Spleen (tissue), 11 donors: ENCODE results near the gene RELL1. TPM values are rescaled to one million over a fixed set of nuclear protein-coding genes. Genes with fewer than 3 reads are reported as not detected.

ENCODE experiments used
- DNase-seq: peaks from one replicate; pipeline ENCODE4 v3.0.0-alpha.2; 2020
- H3K27ac ChIP-seq, 8 donors: fragments of 200-600 bp; sonication (generic) in 7 of 8; 1 replicate in 4 of 8; 2 replicates in 4 of 8; pipeline versions ENCODE4 v1.5.0 to v1.8.0; 2016 to 2021; ENCODE audit warnings: inconsistent platforms in 4 of 8, mild to moderate bottlenecking in 4 of 8, moderate library complexity in 1 of 8
- H3K27me3 ChIP-seq, 7 donors: fragments of 200-600 bp; sonication (generic) in 6 of 7; replicated peaks in 1 of 7; 1 replicate in 4 of 7; 2 replicates in 3 of 7; pipeline versions ENCODE4 v1.5.0 to v1.8.0; 2016 to 2021; ENCODE audit warnings: inconsistent platforms in 3 of 7, mild to moderate bottlenecking in 1 of 7
- H3K36me3 ChIP-seq, 6 donors: fragments of 200-600 bp; sonication (generic) in 5 of 6; 1 replicate in 4 of 6; 2 replicates in 2 of 6; pipeline versions ENCODE4 v1.5.0 to v1.8.0; 2016 to 2021; ENCODE audit warnings: inconsistent platforms in 2 of 6
- H3K4me1 ChIP-seq, 6 donors: fragments of 200-600 bp; sonication (generic) in 5 of 6; 1 replicate in 3 of 6; 2 replicates in 3 of 6; pipeline versions ENCODE4 v1.5.0 to v1.8.0; 2016 to 2021; ENCODE audit warnings: inconsistent platforms in 3 of 6
- H3K4me3 ChIP-seq, 8 donors: fragments of 200-600 bp; sonication (generic) in 7 of 8; 1 replicate in 4 of 8; 2 replicates in 4 of 8; pipeline versions ENCODE4 v1.5.0 to v1.8.0; 2016 to 2021; ENCODE audit warnings: inconsistent platforms in 4 of 8, mild to moderate bottlenecking in 4 of 8, moderate library complexity in 2 of 8
- H3K9me3 ChIP-seq, 8 donors: fragments of 200-600 bp; sonication (generic) in 7 of 8; 1 replicate in 4 of 8; 2 replicates in 4 of 8; pipeline versions ENCODE4 v1.5.0 to v1.8.0; 2016 to 2021; ENCODE audit warnings: inconsistent platforms in 4 of 8
- CTCF ChIP-seq, 11 experiments: fragments of 200-600 bp in 7 of 11; fragments of 450-650 bp in 4 of 11; sonication (generic) in 4 of 11; IDR thresholded peaks in 8 of 11; conservative IDR thresholded peaks in 3 of 11; 1 replicate in 7 of 11; 2 replicates in 4 of 11; pipeline versions ENCODE4 v1.4.0 to v1.8.0; 2016 to 2021; ENCODE audit warnings: antibody characterized with exemption in 11 of 11, inconsistent platforms in 4 of 11, mild to moderate bottlenecking in 1 of 11
- POLR2A ChIP-seq, 3 donors: fragments of 450-650 bp; IDR thresholded peaks; one replicate each; pipeline ENCODE4 v1.5.1; 2017; ENCODE audit warnings: antibody characterized with exemption in 3 of 3, mild to moderate bottlenecking in 1 of 3
- POLR2AphosphoS5 ChIP-seq, 3 donors: sonication (generic); formaldehyde crosslinking; IDR thresholded peaks; one replicate each; pipeline ENCODE4 v1.5.1; 2017; ENCODE audit warnings: antibody characterized with exemption in 3 of 3
- WGBS, 5 donors: extraction: QIAGEN DNeasy Blood & Tissue Kit in 3 of 5; methylation state at CpG; one replicate each; pipeline versions ENCODE4 v1.1.5 to v1.1.7; 2013 to 2018; 5-methylcytosine and 5-hydroxymethylcytosine counted together
- intact Hi-C: fragments of 100-400 bp; cut with DNase I; formaldehyde crosslinking; loops from one replicate; pipeline ENCODE4 v1.15.0; 2023; ENCODE audit warnings: low total_unique reads
- polyA plus RNA-seq, 3 donors: library from polyadenylated mRNA; stranded (reverse); fragments of 200-250 nt; gene quantifications; one replicate each; pipeline ENCODE4 v1.2.1, GENCODE V29; 2013
- total RNA-seq, 7 donors: library from RNA; depleted of rRNA in 3 of 7; stranded (reverse); fragments of >200 nt in 3 of 7; fragmentation: NEBNext Ultra II Directional in 4 of 7; extraction: Animal tissue kit (Norgen Biotek cat#: 25700) in 4 of 7; gene quantifications; one replicate each; pipeline versions ENCODE4 v1.1.0 to v1.2.1, GENCODE V29; 2016 to 2021
- donor health status: healthy with polysubstance abuse.
- donor health status: DM: no; HTN: no; CAD: no; lungs with moderate emphysema.
- donor health status: DM: no; HTN: no; CAD: no.
- donor health status: Bipolar disorder and iron deficiency.
- donor health status: healthy.
- donor health status: DM: no; HTN: no; CAD: no.
- donor health status: DM: yes; HTN: yes; CAD: no.

Gene RELL1
- total and polyA plus RNA-seq, 10 donors, result 0.59 to 70.4 (median 42.6) TPM

GRCh38 chr4:37689353-37690095 is 3.3 kb upstream of the RELL1 start:
- peaks cover 6 to 25% (median 19%) of the 10 kb centered on the region in 6 donors for H3K4me1 ChIP-seq
- no peak overlapping the region for H3K4me3 ChIP-seq
- H3K9me3 ChIP-seq, result peaks cover 0 to 9% (median 3%) of the 10 kb centered on the region in 8 donors
- WGBS, 5 donors, result 93 to 98% (median 96%) methylated on average over 1 of the region's 1 CpG
- TF ChIP-seq POLR2A (IDR thresholded peaks at IDR 0.05) (no peak), CTCF (IDR thresholded peaks at IDR 0.05 in 8 of 11, conservative IDR thresholded peaks at IDR 0.05 in 3 of 11) (no peak), POLR2AphosphoS5 (IDR thresholded peaks at IDR 0.05) (no peak)
- no peak for DNase-seq
- no peaks in the 10 kb centered on the region for H3K27me3 ChIP-seq
- intact Hi-C loops, result loop anchor here (10.0 kb wide), 1 partner anchor 85 kb away; no protein-coding TSS in a partner anchor
- H3K36me3 ChIP-seq, result no peaks in the 10 kb centered on the region
- no peak overlapping the region for H3K27ac ChIP-seq

- Histone ChIP-seq H3K4me1 (peaks cover 22 to 43% (median 37%) of the 10 kb centered on the region in 6 donors), H3K9me3 (peaks cover 0 to 2% (median 0%) of the 10 kb centered on the region in 8 donors), H3K27ac (peak overlapping the region in 1 of 8 donors; percentile 99), H3K27me3 (no peaks in the 10 kb centered on the region), H3K4me3 (no peak overlapping the region), H3K36me3 (no peaks in the 10 kb centered on the region)
- 94 to 98% (median 95%) methylated on average over 9 of the region's 9 CpGs for WGBS, 5 donors
- TF ChIP-seq POLR2AphosphoS5 (IDR thresholded peaks at IDR 0.05), result no peak
- no peak for TF ChIP-seq POLR2A (IDR thresholded peaks at IDR 0.05)
- no peak for TF ChIP-seq CTCF (IDR thresholded peaks at IDR 0.05 in 8 of 11, conservative IDR thresholded peaks at IDR 0.05 in 3 of 11)
- intact Hi-C loops, result loop anchor here (10.0 kb wide), 1 partner anchor 83 kb away; no protein-coding TSS in a partner anchor
- no peak for DNase-seq
These were observed 1.5 kb upstream of the RELL1 start for GRCh38 chr4:37687681-37688080.

- WGBS, 5 donors, result 49 to 64% (median 54%) methylated on average over 9 of the region's 9 CpGs
- TF ChIP-seq POLR2AphosphoS5 (IDR thresholded peaks at IDR 0.05) (no peak), POLR2A (IDR thresholded peaks at IDR 0.05) (no peak), CTCF (IDR thresholded peaks at IDR 0.05 in 8 of 11, conservative IDR thresholded peaks at IDR 0.05 in 3 of 11) (no peak)
- no peaks in the 10 kb centered on the region for H3K9me3 ChIP-seq
- no peaks in the 10 kb centered on the region for H3K27me3 ChIP-seq
- intact Hi-C loops, result loop anchor here (10.0 kb wide), 1 partner anchor 82 kb away; no protein-coding TSS in a partner anchor
- H3K4me3 ChIP-seq, result peak overlapping the region in 7 of 8 donors; percentile 68 to 94 (median 84)
- H3K27ac ChIP-seq, result peak overlapping the region in 7 of 8 donors; percentile 93 to 99 (median 95)
- peaks cover 27 to 48% (median 42%) of the 10 kb centered on the region in 6 donors for H3K4me1 ChIP-seq
- DNase-seq, result no peak
- H3K36me3 ChIP-seq, result no peaks in the 10 kb centered on the region
These were observed 1.0 kb upstream of the RELL1 start for GRCh38 chr4:37687194-37687562.

GRCh38 chr4:37685823-37686372 is 278 bp downstream of the RELL1 start:
- 0% methylated on average over 14 to 75 of the region's 75 CpGs for WGBS, 5 donors
- TF ChIP-seq POLR2A (IDR thresholded peaks at IDR 0.05) (peak in 2 of 3 donors; percentile 56 to 93), CTCF (IDR thresholded peaks at IDR 0.05 in 8 of 11, conservative IDR thresholded peaks at IDR 0.05 in 3 of 11) (no peak), POLR2AphosphoS5 (IDR thresholded peaks at IDR 0.05) (peak; percentile 94 to 96 (median 95))
- H3K9me3 ChIP-seq, result no peaks in the 10 kb centered on the region
- H3K4me3 ChIP-seq, result peak overlapping the region; percentile 68 to 94 (median 85)
- peak overlapping the region; percentile 91 to 99 (median 95) for H3K27ac ChIP-seq
- intact Hi-C loops, result loop anchor here (10.0 kb wide), 1 partner anchor 81 kb away; no protein-coding TSS in a partner anchor
- peaks cover 27 to 60% (median 49%) of the 10 kb centered on the region in 6 donors for H3K4me1 ChIP-seq
- no peaks in the 10 kb centered on the region for H3K27me3 ChIP-seq
- DNase-seq, result no peak
- no peaks in the 10 kb centered on the region for H3K36me3 ChIP-seq
